ENCODE measurements around the gene HSPA9. TPM values are rescaled to one million over a fixed set of nuclear protein-coding genes. Genes with fewer than 3 reads are reported as not detected.

Gene HSPA9
- 10 to 100 TPM; 79.8 to 98.3 TPM for total RNA-seq

GRCh38 chr5:138575194-138576015, at the start of gene HSPA9:
Gene HSPA9, minus strand, starts transcription at chr5:138575401. Its CDS starts 83 bp downstream, at chr5:138575318.
- intact Hi-C loops (cut with DNase I): no loop called here
- TF ChIP-seq POLR2A (IDR thresholded peaks at IDR 0.05) (peak; percentile 85 to 96 (median 94)), CTCF (IDR thresholded peaks at IDR 0.05) (peak in 3 of 7 experiments; percentile 24 to 39 (median 33))
- Histone ChIP-seq H3K4me3 (peak within 1 kb of the TSS; percentile 58 to 78), H3K9me3 (no peaks in the 10 kb centered on the region), H3K27ac (peak within 1 kb of the TSS; percentile 98 to 100 (median 99)), H3K36me3 (replicated peaks in 1 of 2; ENCODE audit: insufficient read depth in 1 of 2, low read depth in 2 of 2) (peaks cover 0 to 15% of the 10 kb centered on the region in 2 donors), H3K27me3 (no peaks in the 10 kb centered on the region), H3K4me1 (peaks cover 30% of the 10 kb centered on the region)
- DNase-seq (peak; percentile 99 to 100 (median 99)), ATAC-seq (peak; percentile 96)
- WGBS, 2 donors: 0% methylated on average over 56 of the region's 73 CpGs; no CpG with 5 or more reads in 1 of the 2 donors

GRCh38 chr5:138623053-138623452, 47.9 kb upstream of the HSPA9 start:
- no peaks in the 10 kb centered on the region for H3K36me3 ChIP-seq (replicated peaks in 1 of 2; ENCODE audit: insufficient read depth in 1 of 2, low read depth in 2 of 2)
- H3K9me3 ChIP-seq: no peaks in the 10 kb centered on the region
- H3K27me3 ChIP-seq: no peaks in the 10 kb centered on the region
- no peak for TF ChIP-seq CTCF (IDR thresholded peaks at IDR 0.05)
- DNase-seq (peak in 1 of 4 donors; percentile 10), ATAC-seq (no peak)
- no peak overlapping the region for H3K27ac ChIP-seq
- 73 to 74% methylated on average over 4 of the region's 4 CpGs for WGBS, 2 donors
- intact Hi-C loops (cut with DNase I): no loop called here
- no peak overlapping the region for H3K4me3 ChIP-seq
- no peaks in the 10 kb centered on the region for H3K4me1 ChIP-seq

- H3K36me3 ChIP-seq (replicated peaks in 1 of 2; ENCODE audit: insufficient read depth in 1 of 2, low read depth in 2 of 2): no peaks in the 10 kb centered on the region
- TF ChIP-seq POLR2A (IDR thresholded peaks at IDR 0.05): no peak
- no peak for TF ChIP-seq CTCF (IDR thresholded peaks at IDR 0.05)
- H3K4me3 ChIP-seq: no peak overlapping the region
- H3K9me3 ChIP-seq: no peaks in the 10 kb centered on the region
- H3K27me3 ChIP-seq: no peaks in the 10 kb centered on the region
- 77 to 89% methylated on average over 4 of the region's 4 CpGs for WGBS, 2 donors
- intact Hi-C loops (cut with DNase I): no loop called here
- no peak overlapping the region for H3K27ac ChIP-seq
- H3K4me1 ChIP-seq: no peaks in the 10 kb centered on the region
- ATAC-seq (no peak), DNase-seq (no peak)
Measured at GRCh38 chr5:138622051-138622450, 46.9 kb upstream of the HSPA9 start.

GRCh38 chr5:138620663-138621224, 45.5 kb upstream of the HSPA9 start:
- intact Hi-C loops (cut with DNase I): no loop called here
- Histone ChIP-seq H3K27ac (no peak overlapping the region), H3K4me3 (no peak overlapping the region), H3K36me3 (replicated peaks in 1 of 2; ENCODE audit: insufficient read depth in 1 of 2, low read depth in 2 of 2) (no peaks in the 10 kb centered on the region), H3K4me1 (no peaks in the 10 kb centered on the region), H3K27me3 (no peaks in the 10 kb centered on the region), H3K9me3 (no peaks in the 10 kb centered on the region)
- 63 to 65% methylated on average over 4 of the region's 4 CpGs for WGBS, 2 donors
- DNase-seq (no peak), ATAC-seq (no peak)
- TF ChIP-seq CTCF (IDR thresholded peaks at IDR 0.05): no peak
- no peak for TF ChIP-seq POLR2A (IDR thresholded peaks at IDR 0.05)
